GM23338 (cell line): Measurements from ENCODE around the gene OR51B2. TPM values are rescaled to one million over a fixed set of nuclear protein-coding genes. Genes with fewer than 3 reads are reported as not detected.

Experiments
- ATAC-seq: fragments of 200-7000 bp; cut with Tn5 transposase; 3 replicates; pipeline ENCODE4 v1.9.1; 2020
- DNase-seq: peaks from one replicate; pipeline ENCODE4 v3.0.0-alpha.2; 2015; ENCODE audit warnings: low spot score
- H2AFZ ChIP-seq: fragments of 200-600 bp; sonication (generic); 2 replicates; pipeline ENCODE4 v1.8.0; 2016; ENCODE audit warnings: antibody characterized with exemption, mild to moderate bottlenecking, moderate library complexity
- H3F3A ChIP-seq: fragments of 200-600 bp; sonication (generic); replicated peaks from 2 replicates; pipeline ENCODE4 v1.8.0; 2017; ENCODE audit warnings: antibody characterized with exemption, mixed run types, low read depth
- H3K27ac ChIP-seq: fragments of 200-600 bp; sonication (generic); 2 replicates; pipeline ENCODE4 v1.6.1; 2016; ENCODE audit warnings: low read depth
- H3K27me3 ChIP-seq: fragments of 200-600 bp; sonication (generic); 2 replicates; pipeline ENCODE4 v1.8.0; 2016; ENCODE audit warnings: mild to moderate bottlenecking, mixed run types, moderate library complexity; ENCODE audit not compliant: insufficient read depth
- H3K36me3 ChIP-seq: fragments of 200-600 bp; sonication (generic); 2 replicates; pipeline ENCODE4 v1.8.0; 2016; ENCODE audit warnings: mild to moderate bottlenecking; ENCODE audit not compliant: insufficient read depth
- H3K4me1 ChIP-seq: fragments of 200-600 bp; sonication (generic); 2 replicates; pipeline ENCODE4 v1.8.0; 2016; ENCODE audit warnings: mild to moderate bottlenecking, moderate library complexity; ENCODE audit not compliant: insufficient read depth
- H3K4me2 ChIP-seq: fragments of 200-600 bp; sonication (generic); 2 replicates; pipeline ENCODE4 v1.7.1; 2017; ENCODE audit warnings: mixed run types
- H3K4me3 ChIP-seq: fragments of 200-600 bp; sonication (generic); 2 replicates; pipeline ENCODE4 v1.6.1; 2016; ENCODE audit warnings: mixed run types
- H3K79me2 ChIP-seq: fragments of 200-600 bp; sonication (generic); replicated peaks from 2 replicates; pipeline ENCODE4 v1.8.0; 2017; ENCODE audit warnings: mild to moderate bottlenecking; ENCODE audit not compliant: insufficient read depth
- H3K9me2 ChIP-seq: fragments of 200-600 bp; sonication (generic); 2 replicates; pipeline ENCODE4 v1.8.0; 2017; ENCODE audit not compliant: insufficient read depth
- H4K20me1 ChIP-seq: fragments of 200-600 bp; sonication (generic); replicated peaks from 2 replicates; pipeline ENCODE4 v1.8.0; 2017; ENCODE audit warnings: mild to moderate bottlenecking; ENCODE audit not compliant: insufficient read depth
- H3K27ac Mint-ChIP-seq: 2 replicates; pipeline ENCODE4 v1.8.0; 2020; ENCODE audit warnings: inconsistent platforms, mild to moderate bottlenecking, moderate library complexity, mixed read lengths
- H3K27me3 Mint-ChIP-seq: 3 replicates; pipeline ENCODE4 v1.8.0; 2022; ENCODE audit warnings: low read depth, mild to moderate bottlenecking, moderate library complexity, mixed read lengths, inconsistent platforms; ENCODE audit not compliant: insufficient read depth, poor library complexity
- H3K36me3 Mint-ChIP-seq: 3 replicates; pipeline ENCODE4 v1.8.0; 2021; ENCODE audit warnings: low read depth, mild to moderate bottlenecking, inconsistent platforms, moderate library complexity, mixed read lengths
- H3K4me1 Mint-ChIP-seq: 3 replicates; pipeline ENCODE4 v1.8.0; 2020; ENCODE audit warnings: mild to moderate bottlenecking, inconsistent platforms, mixed read lengths
- H3K4me3 Mint-ChIP-seq: 3 replicates; pipeline ENCODE4 v1.8.0; 2021; ENCODE audit warnings: moderate library complexity, mild to moderate bottlenecking, inconsistent platforms, mixed read lengths
- H3K9me3 Mint-ChIP-seq: 3 replicates; pipeline ENCODE4 v1.8.0; 2020; ENCODE audit warnings: moderate library complexity, mild to moderate bottlenecking, inconsistent platforms, mixed read lengths
- JUNB ChIP-seq: IDR thresholded peaks from one replicate; pipeline ENCODE4 v1.6.1; 2016; ENCODE audit warnings: antibody characterized with exemption; ENCODE audit not compliant: unreplicated experiment
- NANOG ChIP-seq: IDR thresholded peaks from 2 replicates; pipeline ENCODE4 v1.6.1; 2016; ENCODE audit warnings: antibody characterized with exemption, borderline replicate concordance
- polyA plus RNA-seq: library from polyadenylated mRNA; unstranded; fragments of >200 nt; fragmentation: Nextera tagmentation; extraction: Ambion mirVana; gene quantifications from 2 replicates; pipeline ENCODE4 v1.2.1, GENCODE V29; 2016
- total RNA-seq: library from RNA; depleted of rRNA; stranded (reverse); fragments of >200 nt; shearing (Covaris generic); gene quantifications from 2 replicates; pipeline ENCODE4 v1.2.3, GENCODE V29; 2014
- TF ChIP-seq, protein P1 (sequence below): fragments of 250-450 bp; sonication (Bioruptor Pico); IDR thresholded peaks from 2 replicates; pipeline ENCODE4 v1.5.0; 2020; ENCODE audit warnings: mild to moderate bottlenecking, moderate library complexity
- TF ChIP-seq, protein P2 (sequence below), 2 experiments: fragments of 200-600 bp in 1 of 2; sonication (generic) in 1 of 2; conservative IDR thresholded peaks; 2 replicates each; pipeline versions ENCODE4 v1.5.1 to v1.6.1; 2016 to 2017; ENCODE audit warnings: antibody characterized with exemption in 2 of 2, low read depth in 2 of 2, mild to moderate bottlenecking in 2 of 2, moderate library complexity in 1 of 2

OR51B2 gene
- total and polyA plus RNA-seq, 2 experiments from 2014 or later: not detected

- H3K4me3 ChIP-seq: no peak overlapping the region
- no peaks in the 10 kb centered on the region; the same call in 2 of the 3 replicates for H3K36me3 Mint-ChIP-seq
- no peaks in the 10 kb centered on the region for H3K27me3 Mint-ChIP-seq
- H3K27ac Mint-ChIP-seq: no peak overlapping the region
- H3K4me1 Mint-ChIP-seq: no peaks in the 10 kb centered on the region
- no peaks in the 10 kb centered on the region for H4K20me1 ChIP-seq
- no peaks in the 10 kb centered on the region for H3K9me3 Mint-ChIP-seq
- no peaks in the 10 kb centered on the region for H3F3A ChIP-seq
- no peaks in the 10 kb centered on the region for H3K79me2 ChIP-seq
- no peaks in the 10 kb centered on the region for H3K36me3 ChIP-seq
- ATAC-seq (peak; percentile 93), DNase-seq (peak; percentile 71)
- TF ChIP-seq NANOG (no peak), JUNB (no peak)
- TF ChIP-seq, protein P1, sequence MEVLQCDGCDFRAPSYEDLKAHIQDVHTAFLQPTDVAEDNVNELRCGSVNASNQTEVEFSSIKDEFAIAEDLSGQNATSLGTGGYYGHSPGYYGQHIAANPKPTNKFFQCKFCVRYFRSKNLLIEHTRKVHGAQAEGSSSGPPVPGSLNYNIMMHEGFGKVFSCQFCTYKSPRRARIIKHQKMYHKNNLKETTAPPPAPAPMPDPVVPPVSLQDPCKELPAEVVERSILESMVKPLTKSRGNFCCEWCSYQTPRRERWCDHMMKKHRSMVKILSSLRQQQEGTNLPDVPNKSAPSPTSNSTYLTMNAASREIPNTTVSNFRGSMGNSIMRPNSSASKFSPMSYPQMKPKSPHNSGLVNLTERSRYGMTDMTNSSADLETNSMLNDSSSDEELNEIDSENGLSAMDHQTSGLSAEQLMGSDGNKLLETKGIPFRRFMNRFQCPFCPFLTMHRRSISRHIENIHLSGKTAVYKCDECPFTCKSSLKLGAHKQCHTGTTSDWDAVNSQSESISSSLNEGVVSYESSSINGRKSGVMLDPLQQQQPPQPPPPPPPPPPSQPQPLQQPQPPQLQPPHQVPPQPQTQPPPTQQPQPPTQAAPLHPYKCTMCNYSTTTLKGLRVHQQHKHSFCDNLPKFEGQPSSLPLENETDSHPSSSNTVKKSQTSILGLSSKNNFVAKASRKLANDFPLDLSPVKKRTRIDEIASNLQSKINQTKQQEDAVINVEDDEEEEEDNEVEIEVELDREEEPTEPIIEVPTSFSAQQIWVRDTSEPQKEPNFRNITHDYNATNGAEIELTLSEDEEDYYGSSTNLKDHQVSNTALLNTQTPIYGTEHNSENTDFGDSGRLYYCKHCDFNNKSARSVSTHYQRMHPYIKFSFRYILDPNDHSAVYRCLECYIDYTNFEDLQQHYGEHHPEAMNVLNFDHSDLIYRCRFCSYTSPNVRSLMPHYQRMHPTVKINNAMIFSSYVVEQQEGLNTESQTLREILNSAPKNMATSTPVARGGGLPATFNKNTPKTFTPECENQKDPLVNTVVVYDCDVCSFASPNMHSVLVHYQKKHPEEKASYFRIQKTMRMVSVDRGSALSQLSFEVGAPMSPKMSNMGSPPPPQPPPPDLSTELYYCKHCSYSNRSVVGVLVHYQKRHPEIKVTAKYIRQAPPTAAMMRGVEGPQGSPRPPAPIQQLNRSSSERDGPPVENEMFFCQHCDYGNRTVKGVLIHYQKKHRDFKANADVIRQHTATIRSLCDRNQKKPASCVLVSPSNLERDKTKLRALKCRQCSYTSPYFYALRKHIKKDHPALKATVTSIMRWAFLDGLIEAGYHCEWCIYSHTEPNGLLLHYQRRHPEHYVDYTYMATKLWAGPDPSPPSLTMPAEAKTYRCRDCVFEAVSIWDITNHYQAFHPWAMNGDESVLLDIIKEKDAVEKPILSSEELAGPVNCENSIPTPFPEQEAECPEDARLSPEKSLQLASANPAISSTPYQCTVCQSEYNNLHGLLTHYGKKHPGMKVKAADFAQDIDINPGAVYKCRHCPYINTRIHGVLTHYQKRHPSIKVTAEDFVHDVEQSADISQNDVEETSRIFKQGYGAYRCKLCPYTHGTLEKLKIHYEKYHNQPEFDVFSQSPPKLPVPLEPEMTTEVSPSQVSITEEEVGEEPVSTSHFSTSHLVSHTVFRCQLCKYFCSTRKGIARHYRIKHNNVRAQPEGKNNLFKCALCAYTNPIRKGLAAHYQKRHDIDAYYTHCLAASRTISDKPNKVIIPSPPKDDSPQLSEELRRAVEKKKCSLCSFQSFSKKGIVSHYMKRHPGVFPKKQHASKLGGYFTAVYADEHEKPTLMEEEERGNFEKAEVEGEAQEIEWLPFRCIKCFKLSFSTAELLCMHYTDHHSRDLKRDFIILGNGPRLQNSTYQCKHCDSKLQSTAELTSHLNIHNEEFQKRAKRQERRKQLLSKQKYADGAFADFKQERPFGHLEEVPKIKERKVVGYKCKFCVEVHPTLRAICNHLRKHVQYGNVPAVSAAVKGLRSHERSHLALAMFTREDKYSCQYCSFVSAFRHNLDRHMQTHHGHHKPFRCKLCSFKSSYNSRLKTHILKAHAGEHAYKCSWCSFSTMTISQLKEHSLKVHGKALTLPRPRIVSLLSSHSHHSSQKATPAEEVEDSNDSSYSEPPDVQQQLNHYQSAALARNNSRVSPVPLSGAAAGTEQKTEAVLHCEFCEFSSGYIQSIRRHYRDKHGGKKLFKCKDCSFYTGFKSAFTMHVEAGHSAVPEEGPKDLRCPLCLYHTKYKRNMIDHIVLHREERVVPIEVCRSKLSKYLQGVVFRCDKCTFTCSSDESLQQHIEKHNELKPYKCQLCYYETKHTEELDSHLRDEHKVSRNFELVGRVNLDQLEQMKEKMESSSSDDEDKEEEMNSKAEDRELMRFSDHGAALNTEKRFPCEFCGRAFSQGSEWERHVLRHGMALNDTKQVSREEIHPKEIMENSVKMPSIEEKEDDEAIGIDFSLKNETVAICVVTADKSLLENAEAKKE: peak; percentile 24; the same call in 1 of the 2 replicates
- TF ChIP-seq, protein P2, sequence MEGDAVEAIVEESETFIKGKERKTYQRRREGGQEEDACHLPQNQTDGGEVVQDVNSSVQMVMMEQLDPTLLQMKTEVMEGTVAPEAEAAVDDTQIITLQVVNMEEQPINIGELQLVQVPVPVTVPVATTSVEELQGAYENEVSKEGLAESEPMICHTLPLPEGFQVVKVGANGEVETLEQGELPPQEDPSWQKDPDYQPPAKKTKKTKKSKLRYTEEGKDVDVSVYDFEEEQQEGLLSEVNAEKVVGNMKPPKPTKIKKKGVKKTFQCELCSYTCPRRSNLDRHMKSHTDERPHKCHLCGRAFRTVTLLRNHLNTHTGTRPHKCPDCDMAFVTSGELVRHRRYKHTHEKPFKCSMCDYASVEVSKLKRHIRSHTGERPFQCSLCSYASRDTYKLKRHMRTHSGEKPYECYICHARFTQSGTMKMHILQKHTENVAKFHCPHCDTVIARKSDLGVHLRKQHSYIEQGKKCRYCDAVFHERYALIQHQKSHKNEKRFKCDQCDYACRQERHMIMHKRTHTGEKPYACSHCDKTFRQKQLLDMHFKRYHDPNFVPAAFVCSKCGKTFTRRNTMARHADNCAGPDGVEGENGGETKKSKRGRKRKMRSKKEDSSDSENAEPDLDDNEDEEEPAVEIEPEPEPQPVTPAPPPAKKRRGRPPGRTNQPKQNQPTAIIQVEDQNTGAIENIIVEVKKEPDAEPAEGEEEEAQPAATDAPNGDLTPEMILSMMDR (conservative IDR thresholded peaks at IDR 0.05; ENCODE audit: low read depth in 2 of 2): peak; percentile 82 to 85
- H3K4me3 Mint-ChIP-seq: no peak overlapping the region
- H3K9me2 ChIP-seq: no peaks in the 10 kb centered on the region
- H2AFZ ChIP-seq: no peak overlapping the region
- H3K27ac ChIP-seq: no peak overlapping the region
- H3K4me1 ChIP-seq: no peaks in the 10 kb centered on the region
- H3K4me2 ChIP-seq: no peak overlapping the region
- no peaks in the 10 kb centered on the region for H3K27me3 ChIP-seq
These were observed 32.8 kb downstream of the OR51B2 start for GRCh38 chr11:5291207-5291838.
